ENCODE results near the gene IQCH. TPM values are rescaled to one million over a fixed set of nuclear protein-coding genes. Genes with fewer than 3 reads are reported as not detected.
"Not testable (repeated sequence)": the region's sequence is repeated elsewhere in the genome, so short reads cannot be mapped to it uniquely, and the experiment has no call there.

The IQCH gene
- total and polyA plus RNA-seq, 2 donors from 2014 or later: 3.2 to 7.7 TPM

GRCh38 chr15:67256051-67256450, 1.5 kb downstream of the IQCH start:
- no peaks in the 10 kb centered on the region for H3K36me3 ChIP-seq (ENCODE audit: control insufficient read depth in 2 of 3, insufficient read depth in 3 of 3, low read length in 3 of 3)
- no peak overlapping the region for H3K9ac ChIP-seq (ENCODE audit: low read length in 3 of 3)
- TF ChIP-seq CTCF (IDR thresholded peaks at IDR 0.05; ENCODE audit: borderline replicate concordance, extremely low read depth, insufficient read depth): no peak
- intact Hi-C loops (cut with DNase I): no loop called here
- no peak overlapping the region for H3K27ac ChIP-seq (ENCODE audit: low read depth in 2 of 2, low read length in 2 of 2)
- FAIRE-seq (no peak), DNase-seq (no peak)
- H3K4me1 ChIP-seq (ENCODE audit: control insufficient read depth in 2 of 3, insufficient read depth in 2 of 3, low read depth in 1 of 3, low read length in 3 of 3): peaks cover 0 to 4% (median 3%) of the 10 kb centered on the region in 3 donors
- H3K9me3 ChIP-seq (ENCODE audit: control insufficient read depth in 2 of 3, insufficient read depth in 1 of 3, low read length in 3 of 3): no peaks in the 10 kb centered on the region
- no peak overlapping the region for H3K4me3 ChIP-seq (ENCODE audit: low read length in 3 of 3)
- no peaks in the 10 kb centered on the region for H3K27me3 ChIP-seq (ENCODE audit: control insufficient read depth, insufficient read depth, low read length)

- DNase-seq; H3K27ac ChIP-seq (ENCODE audit: low read depth in 2 of 2, low read length in 2 of 2); H3K4me1 ChIP-seq (ENCODE audit: control insufficient read depth in 2 of 3, insufficient read depth in 2 of 3, low read depth in 1 of 3, low read length in 3 of 3); H3K4me3 ChIP-seq (ENCODE audit: low read length in 3 of 3); intact Hi-C loops (cut with DNase I); H3K9ac ChIP-seq (ENCODE audit: low read length in 3 of 3); H3K9me3 ChIP-seq (ENCODE audit: control insufficient read depth in 2 of 3, insufficient read depth in 1 of 3, low read length in 3 of 3); H3K36me3 ChIP-seq (ENCODE audit: control insufficient read depth in 2 of 3, insufficient read depth in 3 of 3, low read length in 3 of 3); FAIRE-seq; H3K27me3 ChIP-seq (ENCODE audit: control insufficient read depth, insufficient read depth, low read length): not testable (repeated sequence)
Measured at GRCh38 chr15:67258412-67258811, 3.8 kb downstream of the IQCH start.

GRCh38 chr15:67259379-67259778, 4.8 kb downstream of the IQCH start:
- intact Hi-C loops (cut with DNase I): no loop called here
- DNase-seq (no peak), FAIRE-seq (no peak)
- Histone ChIP-seq H3K36me3 (ENCODE audit: control insufficient read depth in 2 of 3, insufficient read depth in 3 of 3, low read length in 3 of 3) (no peaks in the 10 kb centered on the region), H3K27me3 (ENCODE audit: control insufficient read depth, insufficient read depth, low read length) (no peaks in the 10 kb centered on the region), H3K27ac (ENCODE audit: low read depth in 2 of 2, low read length in 2 of 2) (no peak overlapping the region), H3K9ac (ENCODE audit: low read length in 3 of 3) (no peak overlapping the region), H3K9me3 (ENCODE audit: control insufficient read depth in 2 of 3, insufficient read depth in 1 of 3, low read length in 3 of 3) (no peaks in the 10 kb centered on the region), H3K4me1 (ENCODE audit: control insufficient read depth in 2 of 3, insufficient read depth in 2 of 3, low read depth in 1 of 3, low read length in 3 of 3) (no peaks in the 10 kb centered on the region), H3K4me3 (ENCODE audit: low read length in 3 of 3) (no peak overlapping the region)
- TF ChIP-seq CTCF (IDR thresholded peaks at IDR 0.05; ENCODE audit: borderline replicate concordance, extremely low read depth, insufficient read depth): no peak

- H3K27ac ChIP-seq (ENCODE audit: low read depth in 2 of 2, low read length in 2 of 2): no peak overlapping the region
- FAIRE-seq (no peak), DNase-seq (no peak)
- H3K27me3 ChIP-seq (ENCODE audit: control insufficient read depth, insufficient read depth, low read length): no peaks in the 10 kb centered on the region
- no peaks in the 10 kb centered on the region for H3K9me3 ChIP-seq (ENCODE audit: control insufficient read depth in 2 of 3, insufficient read depth in 1 of 3, low read length in 3 of 3)
- H3K9ac ChIP-seq (ENCODE audit: low read length in 3 of 3): no peak overlapping the region
- intact Hi-C loops (cut with DNase I): no loop called here
- TF ChIP-seq CTCF (IDR thresholded peaks at IDR 0.05; ENCODE audit: borderline replicate concordance, extremely low read depth, insufficient read depth): no peak
- no peak overlapping the region for H3K4me3 ChIP-seq (ENCODE audit: low read length in 3 of 3)
- no peaks in the 10 kb centered on the region for H3K4me1 ChIP-seq (ENCODE audit: control insufficient read depth in 2 of 3, insufficient read depth in 2 of 3, low read depth in 1 of 3, low read length in 3 of 3)
- H3K36me3 ChIP-seq (ENCODE audit: control insufficient read depth in 2 of 3, insufficient read depth in 3 of 3, low read length in 3 of 3): no peaks in the 10 kb centered on the region
Measured at GRCh38 chr15:67259806-67260205, 5.2 kb downstream of the IQCH start.
